GM19395 (cell line): ENCODE results near the gene TMEM141.
"Not testable (repeated sequence)": the region's sequence is repeated elsewhere in the genome, so short reads cannot be mapped to it uniquely, and the experiment has no call there.

ENCODE experiments used
- ATAC-seq: cut with Tn5 transposase; IDR thresholded peaks from one replicate; pipeline ENCODE4 v1.9.1; 2021; ENCODE audit warnings: mild to moderate bottlenecking, moderate library complexity; ENCODE audit not compliant: unreplicated experiment

The TMEM141 gene

DNA sequence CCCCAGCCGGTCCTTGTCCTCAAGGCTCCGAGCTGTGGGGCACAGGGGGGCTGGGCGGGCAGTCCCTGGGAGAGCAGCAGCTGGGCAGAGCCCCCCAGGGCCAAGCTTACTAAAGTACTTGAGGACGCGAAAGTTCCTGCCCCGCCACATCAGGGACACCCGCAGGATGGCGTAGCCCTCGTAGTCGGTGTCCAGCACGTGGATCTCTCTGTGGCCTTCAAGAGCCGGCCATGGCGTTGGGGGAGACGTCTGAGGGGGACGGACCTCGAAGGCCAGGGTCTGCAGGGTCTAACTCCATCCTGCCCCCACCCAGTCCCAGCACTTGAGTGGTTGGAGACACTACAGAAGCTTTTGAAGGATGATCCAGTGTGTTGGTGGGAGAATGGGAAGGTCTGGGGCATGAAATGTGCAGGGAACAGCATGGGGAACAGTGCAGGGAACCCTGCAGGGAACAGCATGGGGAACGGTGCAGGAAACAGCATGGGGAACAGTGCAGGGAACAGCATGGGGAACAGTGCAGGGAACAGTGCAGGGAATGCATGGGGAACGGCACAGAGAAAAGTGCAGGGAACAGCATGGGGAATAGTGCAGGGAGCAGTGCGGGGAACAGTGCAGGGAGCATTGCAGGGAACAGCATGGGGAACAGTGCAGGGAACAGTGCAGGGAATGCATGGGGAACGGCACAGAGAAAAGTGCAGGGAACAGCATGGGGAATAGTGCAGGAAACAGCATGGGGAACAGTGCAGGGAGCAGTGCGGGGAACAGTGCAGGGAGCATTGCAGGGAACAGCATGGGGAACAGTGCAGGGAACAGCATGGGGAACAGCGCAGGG lies 35.6 kb upstream of the TMEM141 start:
- not testable (repeated sequence) for ATAC-seq

DNA sequence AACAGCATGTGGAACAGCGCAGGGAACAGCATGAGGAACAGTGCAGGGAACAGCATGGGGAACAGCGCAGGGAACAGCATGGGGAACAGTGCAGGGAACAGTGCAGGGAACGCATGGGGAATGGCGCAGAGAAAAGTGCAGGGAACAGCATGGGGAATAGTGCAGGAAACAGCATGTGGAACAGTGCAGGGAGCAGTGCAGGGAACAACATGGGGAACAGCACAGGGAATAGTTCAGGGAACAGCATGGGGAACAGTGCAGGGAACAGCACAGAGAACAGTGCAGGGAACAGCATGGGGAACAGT lies 35.1 kb upstream of the TMEM141 start:
- ATAC-seq: no peak

DNA sequence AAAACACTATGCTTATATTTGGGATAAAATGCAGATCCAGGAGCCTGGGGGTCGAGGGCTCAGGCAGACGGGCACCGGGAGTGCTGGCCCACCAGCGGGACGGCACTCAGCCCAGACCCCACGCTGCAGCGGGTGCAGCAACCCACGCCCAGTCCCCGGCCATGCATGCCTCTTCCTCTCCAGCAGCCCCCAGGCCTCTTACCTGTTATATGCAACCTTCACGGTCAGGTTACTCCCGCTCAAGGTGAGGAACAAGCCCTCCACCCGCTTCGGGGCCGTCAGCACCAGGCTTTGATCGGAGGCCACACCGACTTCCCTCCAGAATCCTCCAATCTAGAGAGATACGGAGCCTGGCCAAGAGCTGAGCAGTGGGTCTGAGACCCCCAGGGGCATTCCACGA lies 34.3 kb upstream of the TMEM141 start:
- ATAC-seq: no peak

DNA sequence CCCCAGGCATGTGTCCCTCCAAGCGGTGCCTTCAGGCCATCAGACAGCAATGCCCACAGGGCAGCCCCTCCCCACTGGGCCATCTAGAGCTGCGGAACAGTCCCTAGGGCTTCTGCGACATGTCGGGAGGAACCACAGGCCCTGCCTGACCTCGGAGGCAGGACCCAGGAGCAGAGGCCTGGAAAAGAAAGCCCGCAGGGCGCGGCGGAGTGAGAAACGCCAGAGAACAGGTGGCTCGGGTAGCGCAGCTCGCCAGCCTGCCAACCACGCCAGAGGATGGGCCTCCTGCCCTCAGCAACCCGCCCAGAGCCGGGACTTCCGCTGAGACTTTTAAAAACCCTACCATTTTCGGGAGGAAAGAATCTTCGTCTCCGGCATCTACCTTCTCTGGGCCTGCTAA lies 33.8 kb upstream of the TMEM141 start:
- ATAC-seq: no peak

DNA sequence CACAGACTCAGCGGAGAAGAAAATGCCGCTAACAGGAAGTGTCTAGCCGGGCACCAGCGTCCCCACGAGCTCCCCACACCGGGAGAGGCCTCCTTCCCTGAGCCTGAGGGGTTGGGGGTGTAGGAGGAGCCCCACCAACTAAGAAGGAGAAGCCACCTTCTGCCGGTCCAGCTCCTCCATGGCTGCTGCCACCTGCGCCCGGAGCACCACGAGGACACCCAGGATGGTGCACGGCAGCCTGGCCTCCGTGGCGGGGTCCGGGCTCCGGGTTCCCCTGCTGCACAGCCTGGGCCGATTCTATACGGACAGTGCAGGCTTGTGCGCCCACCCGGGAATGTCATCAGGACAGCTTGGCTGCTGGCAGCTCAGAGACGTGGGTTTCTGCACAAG lies 33.4 kb upstream of the TMEM141 start:
- no peak for ATAC-seq

DNA sequence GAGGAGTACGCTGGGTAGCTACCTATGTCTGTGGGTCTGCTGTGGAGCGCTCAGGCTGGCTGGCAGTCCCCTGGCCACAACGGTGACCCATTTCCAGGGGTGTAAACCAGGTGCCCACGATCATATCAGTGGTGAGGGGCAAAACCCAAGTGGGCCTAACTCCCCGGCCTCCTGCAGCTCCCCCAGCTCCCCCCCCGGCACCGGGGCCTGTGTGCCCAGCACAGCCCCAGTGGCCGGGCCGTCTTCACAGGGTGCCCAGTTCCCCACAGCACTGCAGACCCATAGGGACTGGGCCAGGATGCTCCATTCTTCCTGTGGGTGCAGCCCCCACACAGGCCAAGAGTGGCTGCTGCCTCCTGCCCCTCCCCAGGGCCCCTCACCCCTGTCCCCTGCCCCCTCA lies 32.1 kb upstream of the TMEM141 start:
- ATAC-seq: no peak

DNA sequence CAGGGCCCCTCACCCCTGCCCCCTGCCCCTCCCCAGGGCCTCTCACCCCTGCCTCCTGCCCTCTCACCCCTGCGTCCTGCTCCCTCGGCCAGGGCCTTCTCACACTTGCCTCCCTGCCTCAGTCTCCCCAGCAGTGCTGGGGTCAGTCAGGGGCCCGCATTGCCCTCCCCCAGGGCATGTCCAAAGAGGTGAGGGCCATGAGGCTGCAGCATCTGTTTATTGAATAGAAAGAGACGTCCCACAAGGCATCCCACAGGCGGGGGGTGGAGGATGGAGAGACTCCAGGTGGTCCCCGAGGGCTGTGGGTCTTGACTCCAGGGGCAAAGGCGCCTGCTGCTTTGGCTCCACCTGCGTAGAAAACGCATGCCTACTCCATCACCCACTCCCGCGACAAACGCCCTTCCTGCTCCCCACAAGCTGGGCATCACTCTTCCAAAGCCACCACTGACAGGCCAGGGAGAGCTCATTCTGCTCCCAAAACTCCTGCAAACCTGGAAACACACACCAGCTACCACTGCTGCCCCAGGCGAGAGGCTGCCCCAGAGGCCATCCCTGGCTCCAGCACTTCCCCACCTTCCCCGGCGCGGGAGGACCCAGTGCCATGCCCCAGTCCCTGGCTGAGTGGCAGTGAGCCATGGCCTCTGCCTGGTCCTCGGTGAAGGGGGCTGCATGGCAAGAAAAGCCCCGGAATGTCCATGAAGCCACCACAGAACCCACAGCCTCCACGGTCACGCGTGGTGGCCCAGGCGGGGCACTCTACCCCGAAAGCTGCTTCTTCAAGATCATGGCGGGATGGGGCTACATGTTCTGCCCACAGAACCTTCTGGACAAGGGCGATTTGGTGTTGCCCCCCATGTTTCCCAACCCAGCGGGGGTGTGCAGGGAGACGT lies 31.5 kb upstream of the TMEM141 start:
- no peak for ATAC-seq

DNA sequence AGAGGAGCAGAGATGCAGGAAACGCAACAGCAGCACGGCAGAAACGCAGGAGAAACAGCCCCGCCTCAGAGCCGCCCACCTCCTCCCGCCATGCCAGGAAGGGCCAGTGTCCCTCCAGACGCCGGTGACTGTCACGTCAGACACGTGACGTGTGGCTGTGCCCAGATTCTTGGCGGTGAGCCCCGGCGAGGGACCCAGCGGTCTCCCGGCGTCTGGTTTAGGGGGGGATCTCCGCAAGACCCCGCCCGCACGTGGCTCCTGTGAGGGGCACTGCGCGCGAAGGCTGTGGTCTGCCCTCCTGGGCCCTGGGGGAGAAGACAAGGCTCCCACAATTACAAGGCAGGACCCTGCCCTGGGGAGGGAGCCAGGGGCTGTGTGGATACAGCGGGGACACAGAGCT lies 30.7 kb upstream of the TMEM141 start:
- no peak for ATAC-seq

DNA sequence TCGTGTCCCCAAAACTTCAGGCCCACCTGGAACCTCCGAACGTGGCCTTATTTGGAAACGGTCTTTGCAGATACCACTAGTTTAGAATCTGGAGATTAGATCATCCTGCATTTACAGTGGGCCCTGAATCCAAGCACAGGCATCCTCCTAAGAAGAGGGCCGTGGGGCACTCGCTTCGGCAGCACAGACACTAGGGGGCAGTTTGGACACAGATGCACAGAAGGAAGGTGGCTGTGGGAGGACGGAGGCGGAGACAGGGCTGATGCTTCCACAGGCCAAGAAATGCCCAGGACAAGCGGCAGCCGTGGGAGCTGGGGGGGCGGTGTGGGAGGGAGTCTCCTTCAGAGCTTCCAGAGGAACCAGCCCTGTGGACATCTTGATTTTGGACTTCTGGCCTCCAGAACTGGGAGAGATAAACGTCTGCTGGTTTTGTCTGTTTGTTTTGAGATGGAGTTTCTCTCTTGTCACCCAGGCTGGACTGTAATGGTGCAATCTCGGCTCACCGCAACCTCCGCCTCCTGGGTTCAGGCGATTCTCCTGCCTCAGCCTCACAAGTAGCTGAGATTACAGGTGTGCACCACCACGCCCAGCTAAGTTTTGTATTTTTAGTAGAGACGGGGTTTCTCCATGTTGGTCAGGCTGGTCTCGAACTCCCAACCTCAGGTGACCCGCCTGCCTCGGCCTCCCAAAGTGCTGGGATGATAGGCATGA lies 30.2 kb upstream of the TMEM141 start:
- not testable (repeated sequence) for ATAC-seq

DNA sequence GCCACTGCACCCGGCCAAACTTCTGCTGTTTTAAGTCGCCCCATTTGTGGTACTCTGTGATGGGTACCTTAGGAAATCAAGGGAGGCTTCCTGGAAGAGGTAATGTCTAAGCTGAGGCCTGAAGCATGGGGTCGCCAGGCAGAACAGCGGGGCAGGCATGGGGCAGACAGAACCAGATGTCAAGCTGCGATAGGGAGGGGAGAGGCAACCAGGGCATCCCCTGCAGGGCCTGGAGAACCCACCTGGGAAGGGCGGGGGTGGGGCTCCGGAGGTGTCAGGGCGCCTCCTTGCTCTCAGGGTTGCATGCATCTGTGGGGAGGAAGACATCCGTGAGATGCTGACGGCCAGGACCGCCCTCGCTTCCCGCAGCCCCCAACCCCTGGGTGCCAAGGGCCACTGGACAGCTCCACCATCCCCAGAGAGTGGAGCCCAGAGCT lies 29.6 kb upstream of the TMEM141 start:
- no peak for ATAC-seq

DNA sequence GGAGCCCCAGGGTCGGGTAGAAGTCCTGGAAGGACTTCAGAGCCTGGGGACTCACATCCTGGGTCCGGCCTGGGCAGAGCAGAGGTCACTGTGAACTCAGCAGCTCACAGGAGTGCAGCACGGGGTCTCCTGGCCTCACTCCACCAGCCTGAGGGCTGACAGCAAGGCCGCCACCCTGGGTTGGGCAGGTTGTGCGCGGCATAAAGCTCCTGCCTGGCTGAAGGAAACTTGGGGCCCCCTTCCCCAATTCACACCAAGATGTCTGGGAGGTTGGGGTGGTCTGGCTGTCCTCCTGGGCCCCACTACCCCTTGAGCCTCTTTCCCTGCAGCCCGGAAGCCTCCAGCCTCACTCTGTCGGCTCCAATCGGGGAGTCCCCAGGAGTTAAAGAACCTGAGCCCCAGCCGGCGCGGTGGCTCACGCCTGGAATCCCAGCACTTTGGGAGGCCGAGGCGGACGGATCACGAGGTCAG lies 28.9 kb upstream of the TMEM141 start:
- ATAC-seq: no peak

DNA sequence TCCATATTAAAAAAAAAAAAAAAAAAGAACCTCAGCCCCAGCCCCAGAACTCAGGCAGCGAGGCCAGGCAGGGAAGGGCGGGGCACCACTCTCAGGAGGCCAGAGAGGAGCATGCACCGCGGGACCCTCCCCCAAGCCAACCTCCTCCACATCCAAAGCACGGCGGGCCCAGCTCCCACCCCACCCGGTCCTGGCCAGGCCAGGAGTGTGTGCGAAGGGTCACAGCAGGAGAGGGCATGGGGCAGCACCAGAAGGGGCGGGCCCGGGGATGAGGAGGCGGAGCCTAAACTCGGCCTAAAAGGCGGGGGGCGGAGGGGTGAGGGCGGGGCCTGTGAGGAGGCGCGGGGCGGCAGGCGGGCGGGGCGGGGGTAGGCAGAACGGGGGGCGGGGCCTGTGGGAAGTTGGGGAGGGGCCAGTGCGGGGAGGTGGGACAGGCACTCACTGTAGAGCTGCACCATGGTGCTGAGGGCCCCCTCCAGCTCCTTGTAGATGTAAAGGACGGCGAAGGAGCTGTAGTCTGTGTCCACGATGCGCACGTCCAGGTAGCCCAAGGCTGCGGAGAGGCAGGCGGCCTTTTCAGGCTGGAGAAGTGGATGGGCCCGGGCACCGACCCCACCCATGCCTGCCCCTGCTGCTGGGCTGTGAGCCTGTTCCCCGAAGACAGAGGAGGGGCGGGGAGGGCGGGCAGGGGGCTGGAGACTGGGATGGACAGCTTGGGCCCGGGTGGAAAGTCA lies 28.1 kb upstream of the TMEM141 start:
- ATAC-seq: no peak

DNA sequence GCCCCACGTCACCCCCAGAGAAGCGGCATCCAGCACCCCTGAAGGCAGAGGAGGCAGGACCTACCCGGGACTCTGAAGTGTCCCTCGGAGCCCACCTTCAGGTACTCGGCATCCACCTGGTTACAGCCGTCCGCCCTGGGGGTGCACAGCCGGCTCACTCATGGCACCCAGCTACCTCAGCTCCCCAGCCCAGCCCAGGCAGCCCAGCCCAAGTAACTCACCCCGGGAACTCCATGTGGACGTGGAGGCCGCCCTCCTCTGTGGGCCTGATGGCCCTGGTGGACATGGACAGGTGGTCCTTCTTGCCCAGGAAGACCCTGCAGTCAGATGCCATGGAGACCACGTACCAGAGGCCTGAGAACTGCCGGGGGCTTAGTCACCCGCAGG lies 27.5 kb upstream of the TMEM141 start:
- ATAC-seq: no peak

DNA sequence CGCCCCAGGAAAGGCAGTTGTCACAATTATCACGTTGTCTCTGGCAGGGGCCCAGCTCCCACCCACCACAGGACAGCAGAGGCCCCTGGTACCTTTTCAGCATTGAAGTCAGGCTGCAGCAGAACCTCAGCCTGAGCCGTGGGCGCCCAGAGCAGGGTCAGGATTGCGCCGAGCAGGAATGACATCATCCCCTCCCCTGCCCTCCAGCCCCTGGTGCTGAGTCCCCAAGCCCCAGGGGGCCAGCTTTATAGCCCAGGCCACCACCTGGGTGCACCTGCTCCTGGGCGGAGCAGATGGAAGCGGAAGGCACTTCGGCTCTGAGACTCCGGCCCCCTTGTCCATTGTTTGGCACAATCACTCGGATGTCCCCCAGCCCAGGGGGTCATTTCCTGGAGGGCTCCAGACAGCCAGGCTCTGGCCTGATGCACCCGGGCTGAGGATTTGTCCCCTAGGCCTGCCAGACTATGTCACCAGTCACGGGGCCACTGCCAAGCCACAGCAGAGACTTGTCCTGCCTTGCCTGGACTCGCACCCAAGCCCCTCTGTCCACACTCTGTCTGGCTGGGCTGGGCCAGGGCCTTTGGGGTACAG lies 26.7 kb upstream of the TMEM141 start, which contains the start of gene LCN15:
Gene LCN15 (minus strand): TSS at position 218 of the 591 bp plus-strand sequence. CDS start 30 bp downstream, at position 188.
- no peak for ATAC-seq

DNA sequence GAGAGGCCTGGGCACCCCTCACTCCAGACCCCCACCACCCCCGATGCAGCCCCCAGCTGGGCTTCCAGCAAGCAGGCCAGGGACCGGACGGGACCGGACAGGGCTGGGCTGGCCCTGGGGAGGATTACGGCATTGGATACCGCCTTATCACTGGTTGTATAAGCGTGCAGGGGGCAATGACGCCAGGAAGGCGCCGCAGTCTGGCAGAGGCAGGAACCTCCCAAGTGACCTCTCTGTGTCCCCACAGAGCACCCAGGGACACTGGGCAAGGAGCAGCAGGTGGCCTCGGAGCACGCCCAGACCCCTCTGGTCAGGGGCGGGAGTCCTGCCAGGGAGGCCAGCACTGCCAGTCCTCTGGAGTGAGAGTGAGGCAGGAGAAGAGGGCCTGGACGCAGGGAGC lies 26.1 kb upstream of the TMEM141 start:
- no peak for ATAC-seq

DNA sequence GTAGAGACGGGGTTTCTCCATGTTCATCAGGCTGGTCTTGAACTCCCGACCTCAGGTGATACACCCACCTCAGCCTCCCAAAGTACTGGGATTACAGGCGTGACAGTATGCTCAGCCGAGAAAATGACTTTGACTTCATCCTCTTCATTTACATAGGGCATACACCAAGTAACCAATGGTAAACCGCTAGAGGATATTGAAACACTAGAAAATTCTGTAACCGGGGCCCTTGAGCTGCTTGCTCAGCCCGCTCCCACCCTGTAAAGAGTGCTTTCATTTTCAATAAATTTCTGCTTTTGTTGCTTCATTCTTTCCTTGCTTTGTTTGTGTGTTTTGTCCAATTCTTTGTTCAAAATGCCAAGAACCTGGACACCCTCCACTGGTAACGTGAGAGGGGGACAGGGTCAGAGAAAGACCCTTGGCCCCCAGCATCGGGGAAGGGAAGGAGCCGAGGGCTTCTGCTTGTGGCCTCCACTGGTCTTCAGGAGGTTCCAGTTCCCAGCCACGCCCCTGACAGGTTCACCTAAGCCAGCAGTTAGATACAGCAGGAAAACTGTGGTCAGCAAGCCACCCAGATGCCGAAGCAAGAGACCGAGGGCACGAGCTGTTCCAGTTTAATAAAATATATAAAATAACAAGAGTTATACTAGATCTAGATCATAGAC lies 25.3 kb upstream of the TMEM141 start:
- peak; percentile 77 for ATAC-seq

DNA sequence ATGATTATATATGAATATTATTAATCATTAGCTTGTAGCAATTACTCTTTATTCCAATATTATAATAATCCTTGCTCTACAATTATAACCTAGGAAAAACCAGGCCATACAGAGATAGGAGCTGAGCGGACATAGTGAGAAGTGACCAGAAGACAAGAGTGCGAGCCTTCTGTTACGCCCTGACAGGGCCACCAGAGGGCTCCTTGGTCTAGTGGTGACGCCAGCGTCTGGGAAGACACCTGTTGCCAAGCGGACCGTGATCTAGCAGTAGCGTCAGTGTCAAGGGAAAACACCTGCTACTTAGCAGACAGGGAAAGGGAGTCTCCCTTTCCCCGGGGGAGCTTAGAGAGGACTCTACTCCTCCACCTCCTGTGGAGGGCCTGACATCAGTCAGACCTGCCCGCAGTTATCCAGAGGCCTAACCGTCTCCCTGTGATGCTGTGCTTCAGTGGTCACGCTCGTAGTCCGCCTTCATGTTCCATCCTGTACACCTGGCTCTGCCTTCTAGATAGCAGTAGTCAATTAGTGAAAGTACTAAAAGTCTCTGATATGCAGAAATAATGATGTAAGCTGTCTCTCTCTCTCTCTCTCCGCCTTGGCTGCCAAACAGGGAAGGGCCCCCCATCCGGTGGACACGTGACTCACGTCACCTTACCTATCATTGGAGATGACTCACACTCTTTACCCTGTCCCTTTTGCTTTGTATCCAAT lies 24.6 kb upstream of the TMEM141 start:
- ATAC-seq: not testable (repeated sequence)

DNA sequence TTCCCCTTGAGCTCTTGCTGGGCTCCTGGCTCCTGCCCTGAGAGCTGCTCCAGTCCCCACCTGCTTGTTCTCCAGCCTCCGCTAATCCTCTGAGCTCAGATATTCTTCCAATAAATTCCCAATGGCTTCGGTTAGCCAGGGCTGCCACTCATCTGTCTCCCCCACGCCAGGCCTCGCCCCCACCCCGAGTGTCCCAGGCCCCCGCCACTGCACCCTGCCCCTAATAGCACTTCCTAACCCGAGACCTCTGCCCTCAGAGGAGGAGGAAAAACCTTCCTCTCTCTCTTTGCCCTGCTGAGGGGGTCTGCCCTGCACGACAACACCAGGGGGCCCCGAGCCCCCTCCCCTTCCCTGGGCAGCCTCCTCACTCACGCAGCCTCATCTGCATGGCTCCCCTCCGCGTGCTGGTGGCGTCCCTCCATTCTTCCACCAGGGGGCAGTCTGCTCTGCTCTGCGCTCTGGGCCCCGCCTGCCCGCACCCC lies 21.4 kb upstream of the TMEM141 start:
- no peak for ATAC-seq

DNA sequence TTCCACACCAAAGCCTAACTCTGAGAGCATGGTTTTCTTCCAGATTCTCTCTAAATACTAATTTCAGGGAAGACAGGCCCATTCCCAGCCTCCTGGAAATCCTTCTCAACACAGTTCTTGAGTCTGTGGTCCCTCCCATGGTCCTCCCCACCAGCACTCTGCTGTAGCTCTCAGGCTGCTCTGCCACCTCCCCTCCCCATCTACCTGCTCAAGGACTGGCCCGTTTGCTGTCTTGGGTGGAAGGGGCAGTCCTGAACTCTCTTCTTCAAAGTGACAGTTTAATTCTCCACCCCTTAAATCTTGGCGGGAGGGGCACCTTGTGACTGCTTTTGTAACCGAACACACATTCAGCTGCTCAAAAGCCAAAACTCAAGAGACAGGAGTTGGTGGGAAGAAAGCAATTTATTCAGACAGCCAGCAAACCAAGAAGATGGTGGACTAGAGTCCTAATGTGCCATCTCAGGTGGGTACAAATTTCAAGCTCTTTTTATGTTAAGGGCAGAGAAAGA lies 19.2 kb upstream of the TMEM141 start:
- no peak for ATAC-seq
